ES-I3 (cell line): ENCODE measurements around the gene GNAQ.
"Not testable (repeated sequence)": the region's sequence is repeated elsewhere in the genome, so short reads cannot be mapped to it uniquely, and the experiment has no call there.

Source experiments
- H3K36me3 ChIP-seq: 2 replicates; pipeline ENCODE4 v1.6.1; 2013; ENCODE audit warnings: mild to moderate bottlenecking, low read length, control low read depth, moderate library complexity; ENCODE audit not compliant: insufficient read depth
- H3K4me1 ChIP-seq: 2 replicates; pipeline ENCODE4 v1.6.1; 2013; ENCODE audit warnings: mild to moderate bottlenecking, control low read depth, low read length; ENCODE audit not compliant: insufficient read depth
- H3K9ac ChIP-seq: 2 replicates; pipeline ENCODE4 v1.6.1; 2013; ENCODE audit warnings: low read depth, mild to moderate bottlenecking, low read length, moderate library complexity
- H3K9me3 ChIP-seq: 2 replicates; pipeline ENCODE4 v1.6.1; 2013; ENCODE audit warnings: mild to moderate bottlenecking, low read length, moderate library complexity; ENCODE audit not compliant: control insufficient read depth, insufficient read depth

The GNAQ gene

GRCh38 chr9:77877976-77878375 is 153.6 kb downstream of the GNAQ start:
- Histone ChIP-seq H3K9ac (no peak overlapping the region), H3K36me3 (no peaks in the 10 kb centered on the region; the same call in 1 of the 2 replicates), H3K9me3 (no peaks in the 10 kb centered on the region), H3K4me1 (peaks cover 14% of the 10 kb centered on the region)

GRCh38 chr9:77876590-77876989 is 155.0 kb downstream of the GNAQ start:
- Histone ChIP-seq H3K9me3 (no peaks in the 10 kb centered on the region), H3K9ac (no peak overlapping the region), H3K36me3 (no peaks in the 10 kb centered on the region; the same call in 1 of the 2 replicates)

GRCh38 chr9:77876091-77876490 is 155.5 kb downstream of the GNAQ start:
- Histone ChIP-seq H3K36me3 (no peaks in the 10 kb centered on the region; the same call in 1 of the 2 replicates), H3K9ac (no peak overlapping the region), H3K9me3 (no peaks in the 10 kb centered on the region), H3K4me1 (peaks cover 19% of the 10 kb centered on the region)

More at GRCh38 chr9:77876590-77876989, 155.0 kb downstream of the GNAQ start:
- peaks cover 19% of the 10 kb centered on the region for H3K4me1 ChIP-seq

GRCh38 chr9:77872863-77873262 is 158.7 kb downstream of the GNAQ start:
- Histone ChIP-seq H3K4me1 (peaks cover 19% of the 10 kb centered on the region), H3K36me3 (no peaks in the 10 kb centered on the region; the same call in 1 of the 2 replicates), H3K9ac (no peak overlapping the region), H3K9me3 (no peaks in the 10 kb centered on the region)

- Histone ChIP-seq H3K36me3 (no peaks in the 10 kb centered on the region; the same call in 1 of the 2 replicates), H3K9me3 (no peaks in the 10 kb centered on the region), H3K4me1 (peaks cover 19% of the 10 kb centered on the region), H3K9ac (no peak overlapping the region)
Observed at GRCh38 chr9:77872177-77872576, 159.4 kb downstream of the GNAQ start.

GRCh38 chr9:77871483-77871882 is 160.1 kb downstream of the GNAQ start:
- no peak overlapping the region for H3K9ac ChIP-seq
- H3K4me1 ChIP-seq = peaks cover 16% of the 10 kb centered on the region
- H3K9me3 ChIP-seq = no peaks in the 10 kb centered on the region
- no peaks in the 10 kb centered on the region; the same call in 1 of the 2 replicates for H3K36me3 ChIP-seq

GRCh38 chr9:77866878-77867277 is 164.7 kb downstream of the GNAQ start:
- no peaks in the 10 kb centered on the region for H3K4me1 ChIP-seq
- H3K9ac ChIP-seq = no peak overlapping the region
- peaks cover 5% of the 10 kb centered on the region for H3K9me3 ChIP-seq
- no peaks in the 10 kb centered on the region for H3K36me3 ChIP-seq

GRCh38 chr9:77865385-77866047 is 166.1 kb downstream of the GNAQ start:
- H3K36me3 ChIP-seq = no peaks in the 10 kb centered on the region
- H3K4me1 ChIP-seq = no peaks in the 10 kb centered on the region
- H3K9me3 ChIP-seq = peaks cover 6% of the 10 kb centered on the region
- H3K9ac ChIP-seq = no peak overlapping the region

- no peak overlapping the region for H3K9ac ChIP-seq
- H3K9me3 ChIP-seq = peaks cover 8% of the 10 kb centered on the region
- H3K36me3 ChIP-seq = no peaks in the 10 kb centered on the region
- no peaks in the 10 kb centered on the region for H3K4me1 ChIP-seq
Observed at GRCh38 chr9:77864211-77864889, 167.3 kb downstream of the GNAQ start.

GRCh38 chr9:77863638-77864037 is 168.0 kb downstream of the GNAQ start:
- not testable (repeated sequence) for H3K36me3 ChIP-seq

GRCh38 chr9:77860953-77861352 is 170.7 kb downstream of the GNAQ start:
- not testable (repeated sequence) for H3K4me1 ChIP-seq, H3K9ac ChIP-seq, H3K9me3 ChIP-seq, H3K36me3 ChIP-seq

More at GRCh38 chr9:77863638-77864037, 168.0 kb downstream of the GNAQ start:
- not testable (repeated sequence) for H3K4me1 ChIP-seq, H3K9ac ChIP-seq, H3K9me3 ChIP-seq

GRCh38 chr9:77857513-77858259 is 173.9 kb downstream of the GNAQ start:
- Histone ChIP-seq H3K9me3 (0 out of 2 replicates have a peak, but pooled peaks cover 3% of the 10 kb centered on the region), H3K36me3 (no peaks in the 10 kb centered on the region), H3K9ac (no peak overlapping the region), H3K4me1 (0 out of 2 replicates have a peak, but pooled peaks cover 5% of the 10 kb centered on the region)

- 0 out of 2 replicates have a peak, but pooled peaks cover 3% of the 10 kb centered on the region for H3K9me3 ChIP-seq
- no peaks in the 10 kb centered on the region for H3K36me3 ChIP-seq
- no peak overlapping the region for H3K9ac ChIP-seq
- H3K4me1 ChIP-seq = 0 out of 2 replicates have a peak, but pooled peaks cover 5% of the 10 kb centered on the region
Observed at GRCh38 chr9:77856615-77857014, 175.0 kb downstream of the GNAQ start.

GRCh38 chr9:77854916-77855311 is 176.7 kb downstream of the GNAQ start:
- Histone ChIP-seq H3K9me3 (no peaks in the 10 kb centered on the region), H3K4me1 (0 out of 2 replicates have a peak, but pooled peaks cover 5% of the 10 kb centered on the region), H3K36me3 (no peaks in the 10 kb centered on the region), H3K9ac (no peak overlapping the region)
